Kidney glomerular epithelial cell (primary cell): ENCODE results near the gene RTBDN.
"Not testable (repeated sequence)": the region's sequence is repeated elsewhere in the genome, so short reads cannot be mapped to it uniquely, and the experiment has no call there.

ENCODE experiments used
- DNase-seq: peaks from one replicate; lab custom pipeline; 2025; lab: John Stamatoyannopoulos, UW

Gene RTBDN

GRCh38 chr19:12856653-12857052 lies 22.3 kb upstream of the RTBDN start:
- no peak for DNase-seq

GRCh38 chr19:12847159-12848139 lies 13.1 kb upstream of the RTBDN start:
- DNase-seq: peak; percentile 38

- not testable (repeated sequence) for DNase-seq
These were observed 12.2 kb upstream of the RTBDN start for GRCh38 chr19:12846613-12847012.

GRCh38 chr19:12843999-12844732 lies 9.8 kb upstream of the RTBDN start:
- DNase-seq: no peak

GRCh38 chr19:12843328-12843727 lies 8.9 kb upstream of the RTBDN start:
- DNase-seq: no peak

GRCh38 chr19:12842511-12842910 lies 8.1 kb upstream of the RTBDN start:
- no peak for DNase-seq

GRCh38 chr19:12841094-12841493 lies 6.7 kb upstream of the RTBDN start:
- DNase-seq: no peak

GRCh38 chr19:12840091-12841079 lies 6.0 kb upstream of the RTBDN start:
- DNase-seq: peak; percentile 59

GRCh38 chr19:12838886-12839756 lies 4.7 kb upstream of the RTBDN start:
- no peak for DNase-seq

GRCh38 chr19:12838182-12838885 lies 4.0 kb upstream of the RTBDN start, which contains the start of gene MAST1:
Gene MAST1 (plus strand): TSS chr19:12838515. CDS start chr19:12838573, 58 bp downstream.
- no peak for DNase-seq

GRCh38 chr19:12837225-12837624 lies 2.8 kb upstream of the RTBDN start:
- DNase-seq: no peak

GRCh38 chr19:12836529-12836863 lies 2.1 kb upstream of the RTBDN start:
- DNase-seq: no peak

- no peak for DNase-seq
These were observed 788 bp upstream of the RTBDN start for GRCh38 chr19:12834976-12835757.

- DNase-seq: no peak
These were observed 427 bp downstream of the RTBDN start for GRCh38 chr19:12833738-12834565.

GRCh38 chr19:12833418-12833737 lies 1.0 kb downstream of the RTBDN start:
- no peak for DNase-seq

- no peak for DNase-seq
These were observed 5.9 kb downstream of the RTBDN start for GRCh38 chr19:12828494-12828893.

GRCh38 chr19:12825254-12826131 lies 8.9 kb downstream of the RTBDN start:
- DNase-seq: no peak

GRCh38 chr19:12821761-12822160 lies 12.6 kb downstream of the RTBDN start:
- no peak for DNase-seq
